Choroid plexus epithelial cell (primary cell): Measurements from ENCODE around the gene TPO.

Experiments used
- DNase-seq: peaks from one replicate; pipeline ENCODE4 v3.0.0-alpha.2; 2010; ENCODE audit warnings: low read depth
- H3K4me3 ChIP-seq: 2 replicates; pipeline ENCODE4 v1.5.1; 2011; ENCODE audit warnings: low read depth, mild to moderate bottlenecking, control low read depth, low read length, moderate library complexity
- CTCF ChIP-seq: conservative IDR thresholded peaks from 2 replicates; pipeline ENCODE4 v1.5.1; 2011; ENCODE audit warnings: low read depth, mild to moderate bottlenecking, control low read depth, inconsistent platforms, low read length, moderate library complexity

TPO gene

GRCh38 chr2:1546023-1546591 lies 132.8 kb downstream of the TPO start:
- peak; percentile 81 for DNase-seq
- no peak overlapping the region for H3K4me3 ChIP-seq
- TF ChIP-seq CTCF = peak; percentile 95

GRCh38 chr2:1546901-1547300 lies 133.6 kb downstream of the TPO start:
- no peak overlapping the region for H3K4me3 ChIP-seq
- peak; percentile 21 for TF ChIP-seq CTCF
- no peak for DNase-seq

GRCh38 chr2:1548910-1549673 lies 135.8 kb downstream of the TPO start:
- TF ChIP-seq CTCF = no peak
- H3K4me3 ChIP-seq = no peak overlapping the region

GRCh38 chr2:1550076-1550475 lies 136.8 kb downstream of the TPO start:
- no peak for DNase-seq
- no peak for TF ChIP-seq CTCF
- H3K4me3 ChIP-seq = no peak overlapping the region

More at GRCh38 chr2:1548910-1549673, 135.8 kb downstream of the TPO start:
- DNase-seq = no peak

- no peak overlapping the region for H3K4me3 ChIP-seq
- peak; percentile 50 for DNase-seq
- TF ChIP-seq CTCF = peak; percentile 90
These were observed 137.5 kb downstream of the TPO start for GRCh38 chr2:1550658-1551316.

- no peak overlapping the region for H3K4me3 ChIP-seq
- no peak for TF ChIP-seq CTCF
- no peak for DNase-seq
These were observed 138.6 kb downstream of the TPO start for GRCh38 chr2:1551905-1552304.
